ENCODE measurements around the gene IFT20.
A peak's percentile ranks its signal among the peaks of the same experiment; 100 is the strongest.
"Not testable (repeated sequence)": the region's sequence is repeated elsewhere in the genome, so short reads cannot be mapped to it uniquely, and the experiment has no call there.

IFT20 gene

DNA sequence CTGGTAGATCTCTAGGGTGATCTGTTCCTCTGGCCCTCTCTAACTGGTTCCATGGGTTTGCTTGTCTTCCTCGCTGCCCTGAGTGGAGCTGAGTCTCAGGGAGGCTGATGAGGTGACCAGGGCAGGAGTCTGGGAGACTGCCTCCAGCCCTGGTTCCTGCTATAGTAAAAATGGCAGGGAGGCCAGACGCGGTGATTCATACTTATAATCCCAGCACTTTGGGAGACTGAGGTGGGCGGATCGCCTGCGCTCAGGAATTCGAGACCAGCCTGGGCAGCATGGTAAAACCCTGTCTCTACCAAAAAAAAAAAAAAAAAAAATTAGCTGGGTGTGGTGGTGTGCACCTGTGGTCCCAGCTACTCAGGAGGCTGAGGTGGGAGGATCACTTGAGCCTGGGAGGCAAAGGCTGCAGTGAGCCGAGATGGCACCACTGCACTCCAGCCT is 3.5 kb upstream of the IFT20 start:
- H3K27me3 ChIP-seq (ENCODE audit: control insufficient read depth, insufficient read depth, low read length); H3K4me3 ChIP-seq (ENCODE audit: low read length); H3K27ac ChIP-seq (ENCODE audit: low read depth, low read length); H3K9ac ChIP-seq (ENCODE audit: low read length); H3K4me1 ChIP-seq (ENCODE audit: control insufficient read depth, insufficient read depth, low read length): not testable (repeated sequence)
- H3K36me3 ChIP-seq (ENCODE audit: control insufficient read depth, insufficient read depth, low read length), result peaks cover 34% of the 10 kb centered on the region

DNA sequence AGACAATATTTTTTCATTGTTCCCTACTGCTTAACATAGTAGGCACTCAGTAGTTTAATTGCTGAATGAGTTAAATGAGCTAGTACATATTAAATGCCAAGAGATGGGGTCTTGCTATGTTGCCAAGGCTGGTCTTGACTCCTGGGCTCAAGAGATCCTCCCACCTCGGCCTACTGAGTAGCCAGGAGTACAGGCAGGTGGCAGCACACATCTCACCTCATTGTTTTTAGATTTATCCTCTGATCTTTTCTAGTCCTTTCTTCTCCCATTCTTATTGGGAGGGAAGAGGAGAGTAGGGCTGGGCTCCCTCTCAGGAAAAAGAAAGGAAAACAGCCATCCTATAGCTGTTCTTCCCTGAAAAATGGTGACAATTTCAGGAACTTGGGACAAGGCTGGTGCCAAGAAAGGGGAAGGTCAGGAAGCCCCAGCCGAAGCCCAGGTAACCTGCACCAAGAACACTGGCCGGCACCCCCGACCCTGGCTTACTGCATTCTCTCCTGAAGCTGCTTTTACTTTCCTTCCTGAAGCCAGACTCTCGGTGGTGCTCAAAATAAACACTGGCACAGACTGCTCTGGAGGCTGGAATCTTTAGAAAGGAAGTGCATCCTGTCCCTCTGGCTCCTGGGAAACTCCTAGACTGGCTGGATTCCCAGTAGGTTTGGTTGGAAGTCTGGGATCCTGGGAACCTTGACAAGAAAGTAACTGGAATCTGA is 2.9 kb upstream of the IFT20 start:
- H3K9ac ChIP-seq (ENCODE audit: low read length), result no peak overlapping the region
- H3K27ac ChIP-seq (ENCODE audit: low read depth, low read length), result no peak overlapping the region
- peaks cover 30% of the 10 kb centered on the region for H3K36me3 ChIP-seq (ENCODE audit: control insufficient read depth, insufficient read depth, low read length)
- H3K4me3 ChIP-seq (ENCODE audit: low read length), result no peak overlapping the region
- H3K27me3 ChIP-seq (ENCODE audit: control insufficient read depth, insufficient read depth, low read length), result no peaks in the 10 kb centered on the region
- H3K4me1 ChIP-seq (ENCODE audit: control insufficient read depth, insufficient read depth, low read length), result peaks cover 8% of the 10 kb centered on the region

GRCh38 chr17:28335959-28336871 is 943 bp upstream of the IFT20 start:
- Histone ChIP-seq H3K27ac (ENCODE audit: low read depth, low read length) (peak overlapping the region; percentile 92), H3K36me3 (ENCODE audit: control insufficient read depth, insufficient read depth, low read length) (peaks cover 20% of the 10 kb centered on the region), H3K4me3 (ENCODE audit: low read length) (peak overlapping the region; percentile 92), H3K4me1 (ENCODE audit: control insufficient read depth, insufficient read depth, low read length) (peaks cover 8% of the 10 kb centered on the region), H3K27me3 (ENCODE audit: control insufficient read depth, insufficient read depth, low read length) (no peaks in the 10 kb centered on the region), H3K9ac (ENCODE audit: low read length) (peak overlapping the region; percentile 74)

- H3K9ac ChIP-seq (ENCODE audit: low read length), result peak overlapping the region; percentile 78
- H3K36me3 ChIP-seq (ENCODE audit: control insufficient read depth, insufficient read depth, low read length), result peaks cover 17% of the 10 kb centered on the region
- H3K27me3 ChIP-seq (ENCODE audit: control insufficient read depth, insufficient read depth, low read length), result no peaks in the 10 kb centered on the region
- peak overlapping the region; percentile 96 for H3K4me3 ChIP-seq (ENCODE audit: low read length)
- H3K27ac ChIP-seq (ENCODE audit: low read depth, low read length), result peak overlapping the region; percentile 85
- H3K4me1 ChIP-seq (ENCODE audit: control insufficient read depth, insufficient read depth, low read length), result peaks cover 8% of the 10 kb centered on the region
Measured at GRCh38 chr17:28334666-28335200, 539 bp downstream of the IFT20 start.

DNA sequence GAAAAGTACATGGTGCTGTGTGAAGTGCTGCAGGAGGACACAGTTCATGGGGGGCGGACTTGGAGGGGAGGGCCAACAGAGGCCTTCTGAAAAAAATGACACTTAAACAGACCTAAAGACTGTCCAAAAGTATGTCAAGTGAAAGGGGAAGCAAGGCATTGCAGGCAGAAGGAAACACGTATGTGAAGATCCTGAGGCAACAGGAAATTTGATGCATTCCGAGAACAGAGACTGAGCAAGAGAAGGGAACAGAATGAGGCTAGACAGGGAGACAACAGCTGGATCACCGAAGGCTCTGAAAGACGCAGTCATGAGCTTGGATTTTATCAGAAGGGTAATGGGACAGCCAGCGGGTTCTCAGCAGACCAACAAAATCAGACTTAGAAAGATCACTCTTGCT is 1.1 kb downstream of the IFT20 start:
- H3K27me3 ChIP-seq (ENCODE audit: control insufficient read depth, insufficient read depth, low read length), result no peaks in the 10 kb centered on the region
- H3K36me3 ChIP-seq (ENCODE audit: control insufficient read depth, insufficient read depth, low read length), result peaks cover 17% of the 10 kb centered on the region
- no peak overlapping the region for H3K27ac ChIP-seq (ENCODE audit: low read depth, low read length)
- peaks cover 8% of the 10 kb centered on the region for H3K4me1 ChIP-seq (ENCODE audit: control insufficient read depth, insufficient read depth, low read length)
- H3K4me3 ChIP-seq (ENCODE audit: low read length), result peak overlapping the region; percentile 96
- no peak overlapping the region for H3K9ac ChIP-seq (ENCODE audit: low read length)

DNA sequence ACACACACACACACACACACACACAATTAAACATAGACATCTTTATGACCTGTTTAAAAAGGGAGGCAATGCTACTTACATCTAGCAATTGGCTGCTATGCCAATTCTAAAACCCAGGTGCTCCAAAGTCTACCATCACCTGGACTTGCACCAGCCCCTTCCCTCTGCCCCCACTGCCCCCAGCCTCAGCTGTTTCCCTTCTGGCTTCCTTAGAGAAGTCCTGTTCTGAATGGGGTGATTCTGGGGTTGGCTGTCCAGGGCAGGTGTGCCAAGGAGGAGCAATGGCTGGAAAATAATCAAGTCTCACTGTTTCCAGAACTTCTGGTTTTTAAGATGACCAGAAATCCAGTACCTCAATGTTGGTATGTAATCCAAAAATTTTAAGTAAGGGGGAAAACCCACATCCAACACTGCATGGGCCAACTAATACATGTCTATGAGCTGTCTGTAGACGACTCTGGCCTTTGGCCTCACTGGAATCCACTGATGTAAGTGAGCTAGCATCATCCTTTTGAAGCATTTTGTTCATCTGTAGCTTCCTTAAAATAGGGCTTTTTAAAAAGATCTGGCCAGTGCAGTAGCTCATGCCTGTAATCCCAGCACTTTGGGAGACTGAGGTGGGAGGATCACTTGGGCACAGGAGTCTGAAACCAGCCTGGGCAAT is 2.1 kb downstream of the IFT20 start:
- Histone ChIP-seq H3K4me3 (ENCODE audit: low read length) (no peak overlapping the region), H3K9ac (ENCODE audit: low read length) (no peak overlapping the region), H3K27ac (ENCODE audit: low read depth, low read length) (no peak overlapping the region), H3K27me3 (ENCODE audit: control insufficient read depth, insufficient read depth, low read length) (no peaks in the 10 kb centered on the region), H3K36me3 (ENCODE audit: control insufficient read depth, insufficient read depth, low read length) (peaks cover 19% of the 10 kb centered on the region), H3K4me1 (ENCODE audit: control insufficient read depth, insufficient read depth, low read length) (peaks cover 8% of the 10 kb centered on the region)

GRCh38 chr17:28331891-28332420 is 3.3 kb downstream of the IFT20 start:
- H3K4me3 ChIP-seq (ENCODE audit: low read length), result no peak overlapping the region
- peaks cover 8% of the 10 kb centered on the region for H3K4me1 ChIP-seq (ENCODE audit: control insufficient read depth, insufficient read depth, low read length)
- H3K36me3 ChIP-seq (ENCODE audit: control insufficient read depth, insufficient read depth, low read length), result peaks cover 24% of the 10 kb centered on the region
- no peak overlapping the region for H3K27ac ChIP-seq (ENCODE audit: low read depth, low read length)
- no peaks in the 10 kb centered on the region for H3K27me3 ChIP-seq (ENCODE audit: control insufficient read depth, insufficient read depth, low read length)
- no peak overlapping the region for H3K9ac ChIP-seq (ENCODE audit: low read length)

- peaks cover 24% of the 10 kb centered on the region for H3K36me3 ChIP-seq (ENCODE audit: control insufficient read depth, insufficient read depth, low read length)
- H3K27ac ChIP-seq (ENCODE audit: low read depth, low read length), result no peak overlapping the region
- H3K9ac ChIP-seq (ENCODE audit: low read length), result no peak overlapping the region
- no peak overlapping the region for H3K4me3 ChIP-seq (ENCODE audit: low read length)
- no peaks in the 10 kb centered on the region for H3K27me3 ChIP-seq (ENCODE audit: control insufficient read depth, insufficient read depth, low read length)
- peaks cover 5% of the 10 kb centered on the region for H3K4me1 ChIP-seq (ENCODE audit: control insufficient read depth, insufficient read depth, low read length)
Measured at GRCh38 chr17:28330671-28331070, 4.6 kb downstream of the IFT20 start.

DNA sequence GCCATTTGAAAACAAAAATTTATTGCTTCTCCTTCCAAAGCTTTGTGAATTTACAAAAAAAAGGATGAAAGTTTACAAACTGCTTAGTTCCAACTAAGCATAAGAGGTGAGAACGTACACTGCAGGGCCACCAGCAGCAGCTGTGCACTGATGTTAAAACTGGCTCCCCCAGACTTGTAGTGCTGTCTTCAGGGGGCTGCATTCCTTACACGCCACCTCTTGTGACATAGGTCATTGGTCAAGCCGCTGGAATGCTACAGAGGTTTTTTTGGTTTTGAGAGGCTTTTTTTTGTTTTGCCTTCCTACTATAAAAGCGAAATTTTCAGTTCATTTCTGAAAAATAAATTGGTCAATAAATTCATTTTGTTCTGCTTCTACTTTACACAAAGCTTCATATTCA is 6.9 kb downstream of the IFT20 start:
- H3K4me3 ChIP-seq (ENCODE audit: low read length), result no peak overlapping the region
- no peaks in the 10 kb centered on the region for H3K4me1 ChIP-seq (ENCODE audit: control insufficient read depth, insufficient read depth, low read length)
- H3K9ac ChIP-seq (ENCODE audit: low read length), result no peak overlapping the region
- H3K27me3 ChIP-seq (ENCODE audit: control insufficient read depth, insufficient read depth, low read length), result no peaks in the 10 kb centered on the region
- H3K36me3 ChIP-seq (ENCODE audit: control insufficient read depth, insufficient read depth, low read length), result peaks cover 24% of the 10 kb centered on the region
- no peak overlapping the region for H3K27ac ChIP-seq (ENCODE audit: low read depth, low read length)

- no peak overlapping the region for H3K27ac ChIP-seq (ENCODE audit: low read depth, low read length)
- no peaks in the 10 kb centered on the region for H3K4me1 ChIP-seq (ENCODE audit: control insufficient read depth, insufficient read depth, low read length)
- no peak overlapping the region for H3K9ac ChIP-seq (ENCODE audit: low read length)
- H3K4me3 ChIP-seq (ENCODE audit: low read length), result no peak overlapping the region
- H3K27me3 ChIP-seq (ENCODE audit: control insufficient read depth, insufficient read depth, low read length), result no peaks in the 10 kb centered on the region
- H3K36me3 ChIP-seq (ENCODE audit: control insufficient read depth, insufficient read depth, low read length), result peaks cover 24% of the 10 kb centered on the region
Measured at GRCh38 chr17:28327709-28328108, 7.6 kb downstream of the IFT20 start.

- Histone ChIP-seq H3K9ac (ENCODE audit: low read length) (no peak overlapping the region), H3K27ac (ENCODE audit: low read depth, low read length) (no peak overlapping the region), H3K36me3 (ENCODE audit: control insufficient read depth, insufficient read depth, low read length) (peaks cover 23% of the 10 kb centered on the region), H3K27me3 (ENCODE audit: control insufficient read depth, insufficient read depth, low read length) (no peaks in the 10 kb centered on the region), H3K4me1 (ENCODE audit: control insufficient read depth, insufficient read depth, low read length) (no peaks in the 10 kb centered on the region), H3K4me3 (ENCODE audit: low read length) (no peak overlapping the region)
Measured at GRCh38 chr17:28327031-28327607, 8.2 kb downstream of the IFT20 start.

DNA sequence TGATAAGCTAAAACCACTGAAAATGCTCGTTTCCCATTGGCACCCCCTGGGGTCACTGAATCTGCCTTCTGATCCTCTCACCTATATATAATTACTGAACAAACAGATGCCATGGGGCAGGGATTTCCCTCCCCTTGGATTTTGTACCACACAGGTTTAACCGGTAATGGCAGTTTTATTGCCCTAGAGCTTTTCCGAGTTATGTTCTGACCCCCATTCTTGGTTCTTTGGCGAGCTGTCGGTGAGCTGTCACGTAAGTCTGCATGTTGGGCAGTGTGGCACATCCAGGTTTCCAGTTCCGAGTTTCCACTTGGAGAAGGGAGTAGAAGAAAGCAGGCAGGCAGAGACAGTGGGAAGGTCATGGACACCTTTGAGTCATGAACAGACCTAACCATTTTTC is 9.2 kb downstream of the IFT20 start:
- Histone ChIP-seq H3K9ac (ENCODE audit: low read length) (no peak overlapping the region), H3K4me3 (ENCODE audit: low read length) (no peak overlapping the region), H3K4me1 (ENCODE audit: control insufficient read depth, insufficient read depth, low read length) (no peaks in the 10 kb centered on the region), H3K36me3 (ENCODE audit: control insufficient read depth, insufficient read depth, low read length) (peaks cover 16% of the 10 kb centered on the region), H3K27me3 (ENCODE audit: control insufficient read depth, insufficient read depth, low read length) (no peaks in the 10 kb centered on the region), H3K27ac (ENCODE audit: low read depth, low read length) (no peak overlapping the region)

All from rectal smooth muscle tissue (tissue), 1 donor.